Liver (tissue), 9 donors: ENCODE measurements around the gene EIF4G3. TPM values are rescaled to one million over a fixed set of nuclear protein-coding genes. Genes with fewer than 3 reads are reported as not detected.

Source experiments
- DNase-seq: peaks from one replicate; pipeline ENCODE4 v3.0.0-alpha.2; 2017; ENCODE audit warnings: low spot score
- H3K27ac ChIP-seq, 2 donors: one replicate each; pipeline ENCODE4 v1.7.0; 2013; ENCODE audit warnings: inconsistent platforms in 2 of 2, low read length in 2 of 2, control low read depth in 1 of 2, low read depth in 1 of 2, mild to moderate bottlenecking in 1 of 2
- H3K27me3 ChIP-seq, 4 donors: one replicate each; pipeline versions ENCODE4 v1.6.1 to v1.7.0; 2013; ENCODE audit warnings: low read length in 3 of 4, inconsistent platforms in 1 of 4, mild to moderate bottlenecking in 1 of 4, moderate library complexity in 1 of 4; ENCODE audit not compliant: control insufficient read depth in 4 of 4, insufficient read depth in 4 of 4
- H3K36me3 ChIP-seq, 4 donors: one replicate each; pipeline versions ENCODE4 v1.6.1 to v1.7.0; 2013; ENCODE audit warnings: low read length in 3 of 4, mild to moderate bottlenecking in 3 of 4, low read depth in 1 of 4, moderate library complexity in 1 of 4; ENCODE audit not compliant: control insufficient read depth in 4 of 4, insufficient read depth in 3 of 4
- H3K4me1 ChIP-seq, 4 donors: one replicate each; pipeline versions ENCODE4 v1.6.1 to v1.7.0; 2013; ENCODE audit warnings: low read length in 3 of 4, mild to moderate bottlenecking in 3 of 4, moderate library complexity in 1 of 4; ENCODE audit not compliant: control insufficient read depth in 4 of 4, insufficient read depth in 4 of 4
- H3K4me3 ChIP-seq, 3 donors: one replicate each; pipeline versions ENCODE4 v1.6.1 to v1.7.0; 2013; ENCODE audit warnings: low read length in 3 of 3, control low read depth in 1 of 3, low read depth in 1 of 3, mild to moderate bottlenecking in 1 of 3
- H3K9ac ChIP-seq, 2 donors: one replicate each; pipeline ENCODE4 v1.7.0; 2013; ENCODE audit warnings: low read length in 2 of 2, mild to moderate bottlenecking in 2 of 2, moderate library complexity in 2 of 2, control low read depth in 1 of 2, low read depth in 1 of 2
- H3K9me3 ChIP-seq, 4 donors: one replicate each; pipeline versions ENCODE4 v1.6.1 to v1.7.0; 2013; ENCODE audit warnings: low read length in 3 of 4; ENCODE audit not compliant: control insufficient read depth in 4 of 4
- CTCF ChIP-seq: fragments of 150-350 bp; IDR thresholded peaks from 2 replicates; pipeline ENCODE4 v1.5.1; 2017; ENCODE audit warnings: improper control_type of control experiment, low read depth, low read length; ENCODE audit not compliant: missing input control
- EGR1 ChIP-seq, 2 donors: IDR thresholded peaks; 2 replicates each; pipeline ENCODE4 v1.6.1; 2016 to 2018; ENCODE audit warnings: antibody characterized with exemption in 2 of 2, low read depth in 2 of 2
- FOXA2 ChIP-seq: IDR thresholded peaks from 2 replicates; pipeline ENCODE4 v1.6.1; 2016; ENCODE audit warnings: antibody characterized with exemption
- HNF4A ChIP-seq, 2 donors: conservative IDR thresholded peaks; 2 replicates each; pipeline ENCODE4 v1.6.1; 2016; ENCODE audit warnings: antibody characterized with exemption in 2 of 2, mild to moderate bottlenecking in 2 of 2
- HNF4G ChIP-seq: IDR thresholded peaks from 2 replicates; pipeline ENCODE4 v1.6.1; 2016; ENCODE audit warnings: antibody characterized with exemption
- MAX ChIP-seq: IDR thresholded peaks from 2 replicates; pipeline ENCODE4 v1.6.1; 2016; ENCODE audit warnings: antibody characterized with exemption
- NR2F2 ChIP-seq: IDR thresholded peaks from 2 replicates; pipeline ENCODE4 v1.6.1; 2016; ENCODE audit warnings: antibody characterized with exemption
- SP1 ChIP-seq: IDR thresholded peaks from 2 replicates; pipeline ENCODE4 v1.6.1; 2018; ENCODE audit warnings: antibody characterized with exemption, mild to moderate bottlenecking
- TAF1 ChIP-seq: conservative IDR thresholded peaks from 2 replicates; pipeline ENCODE4 v1.6.1; 2016; ENCODE audit warnings: antibody characterized with exemption, mild to moderate bottlenecking
- WGBS: extraction: QIAGEN DNeasy Blood & Tissue Kit; methylation state at CpG from one replicate; pipeline ENCODE4 v1.1.7; 2013; 5-methylcytosine and 5-hydroxymethylcytosine counted together
- polyA plus RNA-seq, 2 donors: library from polyadenylated mRNA; stranded (reverse) in 1 of 2; unstranded in 1 of 2; fragments of 200-250 nt in 1 of 2; fragments of >200 nt in 1 of 2; fragmentation: Nextera tagmentation in 1 of 2; extraction: Ambion mirVana in 1 of 2; gene quantifications; one replicate each; pipeline versions ENCODE4 v1.2.1 to v1.2.3, GENCODE V29; 2013 to 2015
- total RNA-seq, 2 donors: library from RNA; depleted of rRNA; stranded (reverse); fragments of >200 nt; gene quantifications; one replicate each; pipeline ENCODE4 v1.2.3, GENCODE V29; 2014
- TF ChIP-seq, protein P1 (sequence below): IDR thresholded peaks from 2 replicates; pipeline ENCODE4 v1.6.1; 2016; ENCODE audit warnings: antibody characterized with exemption
- TF ChIP-seq, protein P2 (sequence below): IDR thresholded peaks from 2 replicates; pipeline ENCODE4 v1.6.1; 2016; ENCODE audit warnings: antibody characterized with exemption
- TF ChIP-seq, protein P3 (sequence below): IDR thresholded peaks from 2 replicates; pipeline ENCODE4 v1.6.1; 2016; ENCODE audit warnings: antibody characterized with exemption, mild to moderate bottlenecking
- donor health status: healthy.
- donor health status: healthy.
- donor health status: healthy.
- donor health status: healthy.
- donor health status: healthy.

EIF4G3 gene
- total and polyA plus RNA-seq, 4 donors: 7.6 to 22.8 (median 11.7) TPM

DNA sequence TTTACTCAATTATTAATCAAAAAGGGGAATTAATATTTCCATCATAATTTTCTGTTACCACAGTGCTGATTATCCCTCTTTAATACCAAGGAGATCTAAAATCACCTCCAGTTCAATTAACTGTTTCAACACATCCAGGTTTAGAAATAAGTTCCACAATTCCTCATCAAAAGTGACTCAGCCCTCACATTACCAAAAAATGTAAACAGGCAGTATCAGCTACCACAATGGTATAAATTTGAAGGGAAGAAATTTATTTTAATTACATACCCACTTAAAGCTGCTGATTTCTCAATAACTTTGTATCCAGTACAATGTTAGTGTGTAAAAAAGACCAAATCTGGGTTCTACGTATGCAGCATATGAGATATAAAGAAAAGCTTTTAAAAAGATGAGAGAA, 51.9 kb downstream of the EIF4G3 start (continued):
- TF ChIP-seq CTCF: no peak
- TF ChIP-seq, protein P1, sequence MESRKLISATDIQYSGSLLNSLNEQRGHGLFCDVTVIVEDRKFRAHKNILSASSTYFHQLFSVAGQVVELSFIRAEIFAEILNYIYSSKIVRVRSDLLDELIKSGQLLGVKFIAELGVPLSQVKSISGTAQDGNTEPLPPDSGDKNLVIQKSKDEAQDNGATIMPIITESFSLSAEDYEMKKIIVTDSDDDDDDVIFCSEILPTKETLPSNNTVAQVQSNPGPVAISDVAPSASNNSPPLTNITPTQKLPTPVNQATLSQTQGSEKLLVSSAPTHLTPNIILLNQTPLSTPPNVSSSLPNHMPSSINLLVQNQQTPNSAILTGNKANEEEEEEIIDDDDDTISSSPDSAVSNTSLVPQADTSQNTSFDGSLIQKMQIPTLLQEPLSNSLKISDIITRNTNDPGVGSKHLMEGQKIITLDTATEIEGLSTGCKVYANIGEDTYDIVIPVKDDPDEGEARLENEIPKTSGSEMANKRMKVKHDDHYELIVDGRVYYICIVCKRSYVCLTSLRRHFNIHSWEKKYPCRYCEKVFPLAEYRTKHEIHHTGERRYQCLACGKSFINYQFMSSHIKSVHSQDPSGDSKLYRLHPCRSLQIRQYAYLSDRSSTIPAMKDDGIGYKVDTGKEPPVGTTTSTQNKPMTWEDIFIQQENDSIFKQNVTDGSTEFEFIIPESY: no peak
- no peak for TF ChIP-seq NR2F2
- TF ChIP-seq, protein P2, sequence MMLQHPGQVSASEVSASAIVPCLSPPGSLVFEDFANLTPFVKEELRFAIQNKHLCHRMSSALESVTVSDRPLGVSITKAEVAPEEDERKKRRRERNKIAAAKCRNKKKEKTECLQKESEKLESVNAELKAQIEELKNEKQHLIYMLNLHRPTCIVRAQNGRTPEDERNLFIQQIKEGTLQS: no peak

- H3K9ac ChIP-seq: no peak overlapping the region
- DNase-seq: no peak
- no peak overlapping the region for H3K27ac ChIP-seq
- no peak overlapping the region for H3K4me3 ChIP-seq
- H3K36me3 ChIP-seq: peaks cover 0 to 2% (median 0%) of the 10 kb centered on the region in 4 donors
- WGBS: 57% methylated on average over 6 of the region's 6 CpGs
- peaks cover 0 to 8% (median 1%) of the 10 kb centered on the region in 4 donors for H3K4me1 ChIP-seq
- no peaks in the 10 kb centered on the region for H3K27me3 ChIP-seq
- no peaks in the 10 kb centered on the region for H3K9me3 ChIP-seq
- no peak for TF ChIP-seq SP1
- TF ChIP-seq NR2F2: peak; percentile 24
- TF ChIP-seq, protein P2: no peak
- TF ChIP-seq MAX: no peak
- TF ChIP-seq EGR1 (IDR thresholded peaks at IDR 0.05; ENCODE audit: low read depth in 2 of 2): no peak
- no peak for TF ChIP-seq TAF1
- TF ChIP-seq HNF4A (conservative IDR thresholded peaks at IDR 0.05): peak; percentile 9 to 35
- TF ChIP-seq HNF4G: no peak
- TF ChIP-seq, protein P3, sequence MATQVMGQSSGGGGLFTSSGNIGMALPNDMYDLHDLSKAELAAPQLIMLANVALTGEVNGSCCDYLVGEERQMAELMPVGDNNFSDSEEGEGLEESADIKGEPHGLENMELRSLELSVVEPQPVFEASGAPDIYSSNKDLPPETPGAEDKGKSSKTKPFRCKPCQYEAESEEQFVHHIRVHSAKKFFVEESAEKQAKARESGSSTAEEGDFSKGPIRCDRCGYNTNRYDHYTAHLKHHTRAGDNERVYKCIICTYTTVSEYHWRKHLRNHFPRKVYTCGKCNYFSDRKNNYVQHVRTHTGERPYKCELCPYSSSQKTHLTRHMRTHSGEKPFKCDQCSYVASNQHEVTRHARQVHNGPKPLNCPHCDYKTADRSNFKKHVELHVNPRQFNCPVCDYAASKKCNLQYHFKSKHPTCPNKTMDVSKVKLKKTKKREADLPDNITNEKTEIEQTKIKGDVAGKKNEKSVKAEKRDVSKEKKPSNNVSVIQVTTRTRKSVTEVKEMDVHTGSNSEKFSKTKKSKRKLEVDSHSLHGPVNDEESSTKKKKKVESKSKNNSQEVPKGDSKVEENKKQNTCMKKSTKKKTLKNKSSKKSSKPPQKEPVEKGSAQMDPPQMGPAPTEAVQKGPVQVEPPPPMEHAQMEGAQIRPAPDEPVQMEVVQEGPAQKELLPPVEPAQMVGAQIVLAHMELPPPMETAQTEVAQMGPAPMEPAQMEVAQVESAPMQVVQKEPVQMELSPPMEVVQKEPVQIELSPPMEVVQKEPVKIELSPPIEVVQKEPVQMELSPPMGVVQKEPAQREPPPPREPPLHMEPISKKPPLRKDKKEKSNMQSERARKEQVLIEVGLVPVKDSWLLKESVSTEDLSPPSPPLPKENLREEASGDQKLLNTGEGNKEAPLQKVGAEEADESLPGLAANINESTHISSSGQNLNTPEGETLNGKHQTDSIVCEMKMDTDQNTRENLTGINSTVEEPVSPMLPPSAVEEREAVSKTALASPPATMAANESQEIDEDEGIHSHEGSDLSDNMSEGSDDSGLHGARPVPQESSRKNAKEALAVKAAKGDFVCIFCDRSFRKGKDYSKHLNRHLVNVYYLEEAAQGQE: no peak
- TF ChIP-seq FOXA2: no peak
Observed at GRCh38 chr1:21123287-21123948, 53.3 kb downstream of the EIF4G3 start.
